ENCODE measurements around the gene VWA3A.

The VWA3A gene

GRCh38 chr16:22177968-22178930 is 85.9 kb downstream of the VWA3A start:
- FAIRE-seq = no peak
- no peak for DNase-seq (ENCODE audit: extremely low spot score, insufficient read length, low read depth)

- no peak for FAIRE-seq
- no peak for DNase-seq (ENCODE audit: extremely low spot score, insufficient read length, low read depth)
Measured at GRCh38 chr16:22181426-22181825, 89.1 kb downstream of the VWA3A start.

- FAIRE-seq (no peak), DNase-seq (ENCODE audit: extremely low spot score, insufficient read length, low read depth) (no peak)
Measured at GRCh38 chr16:22181843-22182242, 89.5 kb downstream of the VWA3A start.

- FAIRE-seq = no peak
- DNase-seq (ENCODE audit: extremely low spot score, insufficient read length, low read depth) = no peak
Measured at GRCh38 chr16:22183335-22183734, 91.0 kb downstream of the VWA3A start.

- no peak for DNase-seq (ENCODE audit: extremely low spot score, insufficient read length, low read depth)
- FAIRE-seq = no peak
Measured at GRCh38 chr16:22183901-22184614, 91.7 kb downstream of the VWA3A start.

GRCh38 chr16:22184615-22184968 is 92.3 kb downstream of the VWA3A start:
- DNase-seq (ENCODE audit: extremely low spot score, insufficient read length, low read depth) (no peak), FAIRE-seq (no peak)

GRCh38 chr16:22186517-22186916 is 94.2 kb downstream of the VWA3A start:
- FAIRE-seq (no peak), DNase-seq (ENCODE audit: extremely low spot score, insufficient read length, low read depth) (no peak)

- FAIRE-seq = no peak
- DNase-seq (ENCODE audit: extremely low spot score, insufficient read length, low read depth) = no peak
Measured at GRCh38 chr16:22188267-22188594, 95.9 kb downstream of the VWA3A start.

- DNase-seq (ENCODE audit: extremely low spot score, insufficient read length, low read depth) (no peak), FAIRE-seq (peak; percentile 86)
Measured at GRCh38 chr16:22188595-22189442, 96.5 kb downstream of the VWA3A start.

GRCh38 chr16:22189473-22190080 is 97.2 kb downstream of the VWA3A start:
- DNase-seq (ENCODE audit: extremely low spot score, insufficient read length, low read depth) (no peak), FAIRE-seq (no peak)

- FAIRE-seq (peak; percentile 57), DNase-seq (ENCODE audit: extremely low spot score, insufficient read length, low read depth) (peak; percentile 77)
Measured at GRCh38 chr16:22190081-22190775, 97.9 kb downstream of the VWA3A start.

GRCh38 chr16:22190776-22191531 is 98.6 kb downstream of the VWA3A start:
- FAIRE-seq = peak; percentile 99
- peak; percentile 67 for DNase-seq (ENCODE audit: extremely low spot score, insufficient read length, low read depth)

GRCh38 chr16:22191532-22192260 is 99.4 kb downstream of the VWA3A start:
- DNase-seq (ENCODE audit: extremely low spot score, insufficient read length, low read depth) = no peak
- no peak for FAIRE-seq

GRCh38 chr16:22192261-22193062 is 100.1 kb downstream of the VWA3A start:
- DNase-seq (ENCODE audit: extremely low spot score, insufficient read length, low read depth) = no peak
- peak; percentile 87 for FAIRE-seq

- no peak for DNase-seq (ENCODE audit: extremely low spot score, insufficient read length, low read depth)
- no peak for FAIRE-seq
Measured at GRCh38 chr16:22193063-22193411, 100.7 kb downstream of the VWA3A start.

- no peak for FAIRE-seq
Measured at GRCh38 chr16:22194707-22195444, 102.5 kb downstream of the VWA3A start.

GRCh38 chr16:22195445-22195694 is 103.0 kb downstream of the VWA3A start:
- FAIRE-seq (no peak), DNase-seq (ENCODE audit: extremely low spot score, insufficient read length, low read depth) (no peak)

More at GRCh38 chr16:22194707-22195444, 102.5 kb downstream of the VWA3A start:
- no peak for DNase-seq (ENCODE audit: extremely low spot score, insufficient read length, low read depth)

Measured in GM18507 (cell line).